A172 (cell line): ENCODE measurements around the gene UBXN7. TPM values are rescaled to one million over a fixed set of nuclear protein-coding genes. Genes with fewer than 3 reads are reported as not detected.
A peak's percentile ranks its signal among the peaks of the same experiment; 100 is the strongest.
"Not testable (repeated sequence)": the region's sequence is repeated elsewhere in the genome, so short reads cannot be mapped to it uniquely, and the experiment has no call there.

Experiments
- DNase-seq: peaks from one replicate; pipeline ENCODE4 v3.0.0-alpha.2; 2015; ENCODE audit warnings: low spot score
- total RNA-seq: library from RNA; depleted of rRNA; stranded (reverse); fragments of >200 nt; shearing (Covaris generic); gene quantifications from 2 replicates; pipeline ENCODE4 v1.2.3, GENCODE V29; 2014

UBXN7 gene
- total RNA-seq, 1 experiment from 2014 or later: 21.6 TPM

DNA sequence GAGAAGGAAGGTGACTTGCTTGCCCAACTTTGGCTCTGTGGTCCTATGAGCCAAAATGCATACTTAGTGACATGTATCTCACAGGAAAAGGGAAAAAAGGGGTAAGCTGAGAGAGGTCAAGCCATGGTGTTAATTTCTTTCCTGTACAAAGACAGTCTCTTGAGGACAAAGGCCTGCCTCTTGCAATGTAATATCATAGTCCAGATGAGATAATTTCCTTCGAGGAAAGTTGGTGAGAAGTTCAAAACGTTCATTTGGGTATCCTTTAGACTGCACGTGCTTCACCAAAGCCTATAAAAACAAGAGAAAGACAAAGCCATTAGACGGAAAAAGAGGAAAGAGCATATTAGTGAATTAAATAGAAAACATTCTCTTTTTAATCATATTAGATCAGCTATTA is 75.7 kb downstream of the UBXN7 start:
- no peak for DNase-seq

DNA sequence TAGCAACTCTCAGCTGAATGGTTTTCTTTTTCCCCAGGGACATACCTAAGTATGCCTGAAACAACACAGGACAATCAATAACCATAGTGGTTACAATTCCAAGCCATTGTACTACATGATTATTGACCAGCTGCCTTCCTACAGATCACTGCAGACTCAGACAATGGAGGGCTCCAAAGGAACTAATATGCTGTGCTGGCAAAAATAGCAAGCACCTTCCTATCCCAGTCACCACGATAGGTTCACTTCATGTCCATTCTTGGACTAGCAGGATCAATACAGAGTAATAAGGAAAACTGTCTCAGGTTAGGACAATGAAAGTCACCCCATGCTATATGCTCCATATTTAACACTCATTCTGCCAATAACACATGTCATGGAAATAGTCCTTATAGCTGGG is 76.6 kb downstream of the UBXN7 start:
- DNase-seq: no peak

GRCh38 chr3:196354132-196354531 is 78.1 kb downstream of the UBXN7 start:
- no peak for DNase-seq

- DNase-seq: no peak
Observed at GRCh38 chr3:196351541-196351940, 80.7 kb downstream of the UBXN7 start.

DNA sequence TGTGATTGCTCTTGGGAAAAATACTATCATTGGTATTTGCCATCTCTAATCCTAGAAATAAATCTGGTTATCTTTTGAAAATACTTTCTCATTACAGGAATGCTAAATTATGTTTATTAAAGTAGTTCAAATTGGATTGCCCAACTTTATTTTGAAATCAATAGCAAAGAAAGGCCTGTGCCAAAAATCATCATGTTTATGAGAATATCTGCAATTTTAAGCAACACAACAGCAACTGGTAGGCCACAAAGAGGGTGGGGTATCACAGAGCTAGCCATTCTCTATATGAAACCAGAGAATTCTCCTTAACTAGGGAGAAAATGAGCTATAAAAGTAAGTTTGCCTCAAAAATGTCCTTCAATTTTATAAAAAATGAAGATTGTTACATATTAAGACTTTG is 82.2 kb downstream of the UBXN7 start:
- DNase-seq: no peak

- no peak for DNase-seq
Observed at GRCh38 chr3:196348698-196349097, 83.5 kb downstream of the UBXN7 start.

DNA sequence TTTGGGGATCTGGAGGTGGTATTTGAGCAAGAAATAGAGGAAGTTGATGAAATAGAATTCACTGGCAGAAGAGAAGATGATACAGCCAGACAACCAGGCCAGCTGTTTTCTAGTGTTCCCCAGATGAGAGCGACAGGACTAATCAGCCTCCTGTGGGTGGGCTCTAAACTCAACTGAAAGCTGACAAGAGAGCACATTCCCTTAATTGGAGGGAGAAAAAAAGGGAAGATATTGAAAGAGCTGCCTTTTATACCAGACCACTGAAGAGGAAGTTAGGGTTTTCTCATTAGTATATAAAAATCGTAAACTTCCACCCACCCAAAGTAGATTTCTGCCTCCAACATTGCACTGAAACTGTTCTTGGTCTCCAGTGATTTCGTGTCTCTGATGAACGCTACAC is 87.6 kb downstream of the UBXN7 start:
- DNase-seq: no peak

GRCh38 chr3:196343917-196344316 is 88.3 kb downstream of the UBXN7 start:
- DNase-seq: not testable (repeated sequence)

GRCh38 chr3:196341137-196341536 is 91.1 kb downstream of the UBXN7 start:
- DNase-seq: peak; percentile 82

DNA sequence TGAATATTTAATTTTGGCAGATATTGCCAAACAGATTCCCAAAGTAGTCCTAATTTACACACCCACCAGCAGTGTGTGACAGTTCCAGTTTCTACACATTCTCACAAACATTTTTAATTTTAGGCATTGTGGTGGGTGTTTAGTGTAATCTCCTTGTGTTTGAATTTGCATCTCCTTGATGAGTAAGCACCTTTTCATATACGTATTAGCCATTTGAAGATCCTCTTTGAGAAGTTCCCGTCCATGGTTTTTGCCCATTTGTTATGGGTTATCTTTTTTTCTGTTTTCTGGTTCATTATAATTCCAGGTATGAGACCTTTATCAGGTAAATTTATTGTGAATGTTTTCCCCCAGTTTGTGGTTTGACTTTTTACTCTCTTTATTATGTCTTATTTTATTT is 91.8 kb downstream of the UBXN7 start:
- DNase-seq: peak; percentile 36

DNA sequence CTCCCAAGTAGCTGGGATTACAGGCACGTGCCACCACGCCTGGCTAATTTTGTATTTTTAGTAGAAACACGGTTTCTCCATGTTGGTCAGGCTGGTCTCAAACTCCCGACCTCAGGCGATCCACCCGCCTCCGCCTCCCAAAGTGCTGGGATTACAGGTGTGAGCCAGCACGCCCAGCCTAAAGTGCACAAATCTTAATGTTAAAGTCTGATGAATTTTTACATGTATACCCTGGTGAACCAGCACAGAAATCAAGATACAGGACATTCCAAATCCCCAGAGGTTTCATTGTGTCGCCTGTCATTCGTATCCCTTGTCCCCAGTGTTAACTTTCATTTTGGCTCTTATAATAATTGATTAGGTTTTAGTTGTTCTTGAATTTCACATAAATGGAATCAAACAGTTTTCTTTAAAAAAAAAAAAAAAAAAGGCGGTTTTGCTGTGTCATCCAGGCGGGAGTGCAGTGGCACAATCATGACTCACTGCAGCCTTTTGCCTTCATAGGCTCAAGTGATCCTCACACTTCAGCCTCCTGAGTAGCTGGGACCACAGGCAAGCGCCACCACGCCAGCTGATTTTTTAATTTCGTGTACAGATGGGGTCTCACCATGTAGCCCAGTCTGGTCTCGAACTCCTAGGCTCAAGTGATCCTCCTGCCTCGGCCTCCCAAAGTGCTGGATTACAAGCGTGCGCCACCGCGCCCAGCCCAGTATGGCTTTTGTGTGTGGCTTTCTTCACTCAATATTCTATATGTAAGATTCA is 92.6 kb downstream of the UBXN7 start:
- peak; percentile 87 for DNase-seq

- no peak for DNase-seq
Observed at GRCh38 chr3:196339044-196339443, 93.2 kb downstream of the UBXN7 start.

- peak; percentile 69 for DNase-seq
Observed at GRCh38 chr3:196336319-196337145, 95.7 kb downstream of the UBXN7 start.

DNA sequence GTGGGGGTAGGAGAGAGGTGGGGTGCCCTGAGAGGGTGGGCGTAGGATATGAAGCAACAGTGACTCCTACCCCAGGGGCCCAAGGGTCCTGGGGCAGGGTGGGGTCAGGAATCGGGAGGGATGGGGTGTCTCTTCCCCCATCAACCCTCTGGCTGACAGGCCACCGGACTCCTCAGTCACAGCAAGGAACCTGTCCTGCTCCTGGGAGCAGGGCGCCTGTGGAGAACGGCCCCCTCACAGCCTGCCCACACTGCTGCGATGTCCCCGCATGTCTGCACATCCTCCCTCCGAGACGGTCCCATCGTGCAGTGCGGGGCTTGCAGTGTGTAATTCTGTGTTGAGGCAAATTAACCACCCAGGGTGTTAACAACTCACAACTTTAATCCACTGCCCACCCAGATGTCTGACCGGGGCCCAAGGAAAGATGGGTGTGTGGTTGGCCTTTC is 96.7 kb downstream of the UBXN7 start:
- no peak for DNase-seq

DNA sequence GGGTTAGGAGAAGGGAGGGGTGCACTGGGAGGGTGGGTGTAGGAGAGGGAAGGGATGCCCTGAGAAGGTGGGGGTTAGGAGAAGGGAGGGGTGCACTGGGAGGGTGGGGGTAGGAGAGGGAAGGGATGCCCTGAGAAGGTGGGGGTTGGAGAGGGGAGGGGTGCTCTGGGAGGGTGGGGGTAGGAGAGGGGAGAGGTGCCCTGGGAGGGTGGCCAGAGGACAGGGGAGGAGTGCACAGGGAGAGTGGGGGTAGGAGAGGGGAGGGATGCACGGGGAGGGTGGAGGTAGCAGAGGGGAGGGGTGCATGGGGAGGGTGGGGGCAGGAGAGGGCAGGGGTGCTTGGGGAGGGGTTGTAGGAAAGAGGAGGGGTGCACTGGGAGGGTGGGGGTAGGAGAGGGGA is 97.2 kb downstream of the UBXN7 start:
- DNase-seq: no peak

DNA sequence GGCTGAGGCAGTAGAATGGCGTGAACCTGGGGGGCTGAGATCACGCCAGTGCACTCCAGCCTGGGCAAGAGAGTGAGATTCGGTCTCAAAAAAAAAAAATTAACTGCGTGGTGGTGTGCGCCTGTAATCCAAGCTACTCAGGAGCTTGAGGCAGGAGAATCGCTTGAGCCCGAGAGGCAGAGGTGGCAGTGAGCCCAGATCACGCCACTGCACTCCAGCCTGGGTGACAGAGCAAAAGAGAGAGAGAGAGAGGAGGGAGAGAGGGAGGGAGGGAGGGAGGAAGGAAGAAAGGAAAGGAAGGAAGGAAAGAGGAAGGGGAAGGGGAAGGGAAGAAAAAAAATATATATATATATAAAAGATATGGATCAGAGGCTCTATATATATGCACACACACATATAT is 100.1 kb downstream of the UBXN7 start:
- DNase-seq: no peak

DNA sequence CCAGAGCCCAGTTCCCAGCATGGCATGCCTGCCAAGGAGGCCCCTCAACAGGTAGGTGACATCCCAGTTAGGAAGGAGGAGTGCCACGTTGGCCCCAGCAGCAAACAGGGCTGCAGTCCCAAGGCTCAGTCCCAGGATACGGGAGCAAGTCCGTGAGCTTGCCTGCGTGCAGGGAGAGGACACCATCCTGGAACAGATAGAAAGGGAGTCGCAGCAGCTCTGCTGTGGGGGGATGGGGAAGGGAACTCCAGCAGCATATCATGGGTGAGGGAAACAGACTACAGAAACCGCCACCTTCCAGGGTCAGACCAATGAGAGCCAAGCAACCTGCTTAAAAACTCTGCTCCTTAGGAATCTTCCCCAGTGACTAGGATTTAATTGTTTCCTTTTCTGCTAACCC is 104.8 kb downstream of the UBXN7 start:
- no peak for DNase-seq

- DNase-seq: no peak
Observed at GRCh38 chr3:196326936-196327335, 105.3 kb downstream of the UBXN7 start.

GRCh38 chr3:196323691-196324090 is 108.5 kb downstream of the UBXN7 start:
- peak; percentile 34 for DNase-seq

GRCh38 chr3:196323016-196323415 is 109.2 kb downstream of the UBXN7 start:
- DNase-seq: no peak

DNA sequence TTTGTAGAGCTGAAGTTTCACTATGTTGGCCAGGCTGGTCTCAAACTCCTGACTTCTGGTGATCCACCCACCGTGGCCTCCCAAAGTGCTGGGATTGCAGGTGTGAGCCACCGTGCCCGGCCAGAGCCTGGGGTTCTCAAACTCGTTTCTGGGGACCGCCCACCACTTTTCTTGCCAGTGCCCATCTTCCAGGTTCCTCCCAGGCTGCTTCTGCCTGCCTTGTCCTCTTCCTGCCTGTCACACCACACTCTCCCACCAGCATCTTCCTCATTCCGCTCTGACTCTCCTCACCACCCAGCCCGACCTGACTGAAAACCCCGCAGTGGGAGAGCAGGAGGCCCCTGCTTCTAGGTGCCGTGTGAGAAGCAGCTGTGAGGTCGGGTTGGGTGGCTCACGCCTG is 111.1 kb downstream of the UBXN7 start:
- DNase-seq: no peak

DNA sequence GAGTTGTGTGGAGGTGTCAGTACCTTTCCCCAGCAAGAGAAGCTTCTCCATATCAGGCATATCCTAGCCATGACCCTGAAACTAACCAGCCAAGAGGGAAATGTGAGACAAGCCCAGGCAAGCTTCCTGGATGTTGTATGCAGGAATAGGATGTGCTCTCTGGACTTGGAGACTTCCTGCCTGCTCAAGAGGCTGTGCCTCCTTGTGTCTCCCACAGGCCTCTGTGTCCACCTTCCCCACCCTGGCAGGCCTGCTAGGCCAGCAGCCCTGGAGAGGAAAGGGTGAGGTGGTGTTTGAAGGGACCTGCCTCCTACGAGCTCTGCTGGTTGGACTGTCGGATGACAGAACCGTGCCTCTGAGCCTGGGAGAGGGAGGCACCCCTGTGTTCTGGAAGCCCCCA is 112.1 kb downstream of the UBXN7 start:
- no peak for DNase-seq
